Loucy (cell line): ENCODE results near the gene SLC23A3.

Experiments used
- H2AFZ ChIP-seq: fragments of 200-600 bp; sonication (generic); 2 replicates; pipeline ENCODE4 v1.6.0; 2016; ENCODE audit warnings: antibody characterized with exemption, mild to moderate bottlenecking, low read length, moderate library complexity
- H3F3A ChIP-seq: fragments of 200-600 bp; 2 replicates; pipeline ENCODE4 v1.6.0; 2016; ENCODE audit warnings: antibody characterized with exemption, low read depth, mild to moderate bottlenecking
- H3K27me3 ChIP-seq: fragments of 200-600 bp; sonication (generic); 2 replicates; pipeline ENCODE4 v1.6.1; 2014; ENCODE audit warnings: low read length, mild to moderate bottlenecking; ENCODE audit not compliant: insufficient read depth, poor library complexity, severe bottlenecking
- H3K36me3 ChIP-seq: fragments of 200-600 bp; sonication (generic); 2 replicates; pipeline ENCODE4 v1.6.1; 2016; ENCODE audit warnings: low read length; ENCODE audit not compliant: insufficient read depth
- H3K4me1 ChIP-seq: fragments of 200-600 bp; sonication (generic); 2 replicates; pipeline ENCODE4 v1.5.1; 2014; ENCODE audit warnings: low read length, mild to moderate bottlenecking; ENCODE audit not compliant: insufficient read depth, poor library complexity, severe bottlenecking
- H3K4me2 ChIP-seq: fragments of 200-600 bp; sonication (generic); 2 replicates; pipeline ENCODE4 v1.6.0; 2014; ENCODE audit warnings: antibody characterized with exemption, low read length, low read depth, mild to moderate bottlenecking; ENCODE audit not compliant: poor library complexity, severe bottlenecking
- H3K4me3 ChIP-seq: fragments of 200-600 bp; sonication (generic); 2 replicates; pipeline ENCODE4 v1.5.1; 2014; ENCODE audit warnings: low read length, mild to moderate bottlenecking, mixed read lengths; ENCODE audit not compliant: poor library complexity, severe bottlenecking
- H3K79me2 ChIP-seq: fragments of 200-600 bp; sonication (generic); 2 replicates; pipeline ENCODE4 v1.6.1; 2014; ENCODE audit warnings: low read length; ENCODE audit not compliant: insufficient read depth
- H3K9ac ChIP-seq: fragments of 200-600 bp; sonication (generic); 2 replicates; pipeline ENCODE4 v1.6.0; 2014; ENCODE audit warnings: mild to moderate bottlenecking, low read depth, low read length, moderate library complexity; ENCODE audit not compliant: poor library complexity, severe bottlenecking
- H3K9me2 ChIP-seq: fragments of 200-600 bp; sonication (generic); replicated peaks from 2 replicates; pipeline ENCODE4 v1.6.1; 2016; ENCODE audit warnings: low read depth, low read length, mixed read lengths
- H3K9me3 ChIP-seq: fragments of 200-600 bp; sonication (generic); 2 replicates; pipeline ENCODE4 v1.6.1; 2014; ENCODE audit warnings: mild to moderate bottlenecking, antibody characterized with exemption, low read length, low read depth; ENCODE audit not compliant: insufficient read depth
- H4K20me1 ChIP-seq: fragments of 200-600 bp; sonication (generic); 2 replicates; pipeline ENCODE4 v1.6.0; 2014; ENCODE audit warnings: antibody characterized with exemption, low read length, mild to moderate bottlenecking; ENCODE audit not compliant: insufficient read depth, poor library complexity, severe bottlenecking
- EZH2phosphoT487 ChIP-seq: fragments of 200-600 bp; IDR thresholded peaks from 2 replicates; pipeline ENCODE4 v1.6.1; 2018; ENCODE audit warnings: antibody characterized with exemption, mild to moderate bottlenecking, moderate library complexity, borderline replicate concordance
- TF ChIP-seq, protein P1 (sequence below): fragments of 200-600 bp; sonication (generic); conservative IDR thresholded peaks from 2 replicates; pipeline ENCODE4 v1.5.1; 2014; ENCODE audit warnings: mild to moderate bottlenecking, antibody characterized with exemption, low read length

The SLC23A3 gene

DNA sequence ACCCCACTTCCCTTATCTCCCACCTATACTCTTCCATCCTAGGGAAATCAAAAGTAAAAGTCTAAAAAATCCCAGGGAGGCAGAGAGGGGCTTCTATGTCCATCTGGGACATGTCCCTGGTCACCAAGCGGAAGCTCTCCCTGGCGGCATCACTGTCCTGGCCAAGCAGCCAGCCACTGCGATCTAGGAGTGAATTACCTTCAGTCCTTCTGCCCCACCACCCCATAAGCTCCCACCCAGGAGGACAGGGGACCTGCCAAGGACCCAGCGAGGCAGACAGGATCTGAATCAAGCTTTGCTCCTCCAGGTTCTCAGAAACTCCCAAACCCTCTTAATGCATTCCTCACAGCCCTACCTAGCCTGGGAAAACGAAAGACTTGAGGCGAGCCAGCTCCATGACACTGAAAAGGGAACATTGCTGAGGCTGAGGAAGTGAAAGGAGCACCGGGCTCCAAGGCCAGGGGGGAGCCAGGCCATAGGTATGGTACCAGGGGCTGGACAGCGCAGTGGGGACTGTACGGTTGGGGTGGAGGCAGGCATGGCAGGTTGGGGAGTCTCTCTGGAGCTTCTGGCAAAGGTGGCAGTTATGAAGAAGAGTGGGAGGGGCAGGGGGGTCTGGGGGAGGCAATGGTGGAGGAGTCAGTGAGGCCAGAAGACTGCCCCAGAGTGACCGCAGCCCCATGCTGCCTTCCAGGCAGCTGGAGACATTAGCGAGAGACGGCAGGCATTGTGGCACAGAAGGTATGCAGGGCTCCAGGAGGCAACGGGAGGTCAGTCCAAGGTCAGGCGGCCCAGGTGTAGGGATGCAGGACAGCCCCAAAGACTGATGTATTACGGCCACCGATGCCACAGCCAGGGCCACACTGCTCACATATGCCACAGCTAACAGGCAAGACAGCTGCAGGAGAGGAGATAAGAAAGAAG lies 2.7 kb upstream of the SLC23A3 start:
- TF ChIP-seq EZH2phosphoT487, result no peak
- TF ChIP-seq, protein P1, sequence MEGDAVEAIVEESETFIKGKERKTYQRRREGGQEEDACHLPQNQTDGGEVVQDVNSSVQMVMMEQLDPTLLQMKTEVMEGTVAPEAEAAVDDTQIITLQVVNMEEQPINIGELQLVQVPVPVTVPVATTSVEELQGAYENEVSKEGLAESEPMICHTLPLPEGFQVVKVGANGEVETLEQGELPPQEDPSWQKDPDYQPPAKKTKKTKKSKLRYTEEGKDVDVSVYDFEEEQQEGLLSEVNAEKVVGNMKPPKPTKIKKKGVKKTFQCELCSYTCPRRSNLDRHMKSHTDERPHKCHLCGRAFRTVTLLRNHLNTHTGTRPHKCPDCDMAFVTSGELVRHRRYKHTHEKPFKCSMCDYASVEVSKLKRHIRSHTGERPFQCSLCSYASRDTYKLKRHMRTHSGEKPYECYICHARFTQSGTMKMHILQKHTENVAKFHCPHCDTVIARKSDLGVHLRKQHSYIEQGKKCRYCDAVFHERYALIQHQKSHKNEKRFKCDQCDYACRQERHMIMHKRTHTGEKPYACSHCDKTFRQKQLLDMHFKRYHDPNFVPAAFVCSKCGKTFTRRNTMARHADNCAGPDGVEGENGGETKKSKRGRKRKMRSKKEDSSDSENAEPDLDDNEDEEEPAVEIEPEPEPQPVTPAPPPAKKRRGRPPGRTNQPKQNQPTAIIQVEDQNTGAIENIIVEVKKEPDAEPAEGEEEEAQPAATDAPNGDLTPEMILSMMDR, result no peak
- Histone ChIP-seq H3K4me1 (peaks cover 14% of the 10 kb centered on the region), H3K9ac (no peak overlapping the region), H3K27me3 (no peaks in the 10 kb centered on the region), H4K20me1 (peaks cover 13% of the 10 kb centered on the region), H3K9me2 (no peaks in the 10 kb centered on the region), H3K4me2 (no peak overlapping the region), H3K36me3 (peaks cover 3% of the 10 kb centered on the region; the same call in 1 of the 2 replicates), H3F3A (peaks cover 5% of the 10 kb centered on the region; the same call in 1 of the 2 replicates), H3K9me3 (no peaks in the 10 kb centered on the region), H2AFZ (no peak overlapping the region), H3K79me2 (peaks cover 25% of the 10 kb centered on the region), H3K4me3 (no peak overlapping the region)

DNA sequence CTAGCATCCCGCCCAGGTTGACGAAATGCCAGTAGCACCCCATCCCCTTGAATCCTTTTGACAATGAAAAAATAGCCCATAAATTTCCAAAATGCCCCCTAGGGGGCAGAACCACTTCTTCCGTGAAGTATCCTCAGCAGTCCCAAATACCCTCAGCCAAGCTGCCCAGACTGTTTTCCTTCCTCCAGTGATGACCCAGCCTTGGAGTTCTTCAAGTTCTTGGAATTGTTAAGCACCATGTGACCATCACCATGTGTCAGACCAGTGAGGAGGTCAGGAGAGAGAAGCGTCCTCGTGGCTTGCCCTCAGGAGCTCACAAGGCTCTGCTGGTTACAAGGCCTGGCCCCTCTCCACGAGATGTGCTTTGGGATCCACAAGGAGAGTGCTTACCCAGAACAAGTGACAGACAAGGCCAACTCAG lies 1.4 kb upstream of the SLC23A3 start:
- Histone ChIP-seq H3K4me2 (no peak overlapping the region), H3K27me3 (no peaks in the 10 kb centered on the region), H3K36me3 (peaks cover 3% of the 10 kb centered on the region; the same call in 1 of the 2 replicates), H2AFZ (no peak overlapping the region), H3F3A (no peaks in the 10 kb centered on the region), H4K20me1 (peaks cover 13% of the 10 kb centered on the region), H3K9me2 (no peaks in the 10 kb centered on the region), H3K4me1 (peaks cover 14% of the 10 kb centered on the region), H3K9ac (no peak overlapping the region), H3K79me2 (peaks cover 24% of the 10 kb centered on the region), H3K4me3 (no peak overlapping the region), H3K9me3 (no peaks in the 10 kb centered on the region)
- TF ChIP-seq, protein P1, result peak; percentile 79
- no peak for TF ChIP-seq EZH2phosphoT487

DNA sequence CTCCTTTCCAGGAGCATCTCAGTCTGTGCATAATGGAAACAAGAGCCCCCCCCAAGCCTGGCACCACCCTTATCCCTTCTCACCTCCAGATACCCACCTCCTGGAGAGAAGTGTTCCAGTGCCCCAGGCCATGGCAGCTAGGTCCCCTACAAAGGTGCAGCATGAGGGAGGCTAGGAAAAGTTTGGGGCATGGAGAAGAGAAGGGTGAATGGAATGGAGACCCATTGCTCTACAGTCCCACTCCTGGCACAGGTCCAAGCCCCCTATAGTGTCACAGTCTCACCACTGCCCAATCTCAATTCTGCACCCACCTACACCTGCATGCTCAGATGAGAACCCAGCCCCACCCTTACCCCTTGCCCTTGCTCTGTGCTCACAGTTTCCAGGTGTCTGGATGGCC lies 897 bp downstream of the SLC23A3 start:
- no peaks in the 10 kb centered on the region for H3K4me1 ChIP-seq
- no peak overlapping the region for H3K4me3 ChIP-seq
- no peaks in the 10 kb centered on the region for H3K27me3 ChIP-seq
- no peak overlapping the region for H2AFZ ChIP-seq
- no peaks in the 10 kb centered on the region for H3K9me3 ChIP-seq
- peaks cover 2% of the 10 kb centered on the region for H4K20me1 ChIP-seq
- H3K9ac ChIP-seq, result no peak overlapping the region
- H3K4me2 ChIP-seq, result no peak overlapping the region
- no peaks in the 10 kb centered on the region for H3F3A ChIP-seq
- no peaks in the 10 kb centered on the region for H3K9me2 ChIP-seq
- TF ChIP-seq EZH2phosphoT487, result no peak
- TF ChIP-seq, protein P1, result no peak
- H3K36me3 ChIP-seq, result peaks cover 1% of the 10 kb centered on the region; the same call in 1 of the 2 replicates
- peaks cover 1% of the 10 kb centered on the region; the same call in 1 of the 2 replicates for H3K79me2 ChIP-seq
